Pancreas (tissue), 10 donors: ENCODE data around the gene TNFRSF11A. TPM values are rescaled to one million over a fixed set of nuclear protein-coding genes. Genes with fewer than 3 reads are reported as not detected.
A peak's percentile ranks its signal among the peaks of the same experiment; 100 is the strongest.

ENCODE experiments used
- ATAC-seq, 4 donors: fragments of 200-7000 bp; cut with Tn5 transposase; one replicate each; pipeline versions ENCODE4 v1.8.0 to v1.9.1; 2020; ENCODE audit warnings: mild to moderate bottlenecking in 4 of 4, moderate library complexity in 4 of 4
- DNase-seq, 6 donors: peaks; one replicate each; pipeline ENCODE4 v3.0.0-alpha.2; 2020
- FAIRE-seq: peaks from 2 replicates; lab custom pipeline; 2012; peaks lifted over from hg19 to GRCh38; lab: Jason Lieb, UNC
- H3K27ac ChIP-seq, 4 donors: fragments of 200-600 bp; sonication (generic); 1 replicate in 3 of 4; 2 replicates in 1 of 4; pipeline versions ENCODE4 v1.5.0 to v1.8.0; 2020
- H3K27me3 ChIP-seq, 4 donors: fragments of 200-600 bp; one replicate each; pipeline ENCODE4 v1.8.0; 2021
- H3K36me3 ChIP-seq, 3 donors: fragments of 200-600 bp; sonication (generic) in 1 of 3; one replicate each; pipeline versions ENCODE4 v1.5.0 to v1.8.0; 2020 to 2021
- H3K4me1 ChIP-seq, 3 donors: fragments of 200-600 bp; one replicate each; pipeline ENCODE4 v1.8.0; 2021
- H3K4me3 ChIP-seq, 4 donors: fragments of 200-600 bp; sonication (generic) in 2 of 4; one replicate each; pipeline versions ENCODE4 v1.5.0 to v1.8.0; 2020 to 2021
- H3K9me3 ChIP-seq, 4 donors: fragments of 200-600 bp; one replicate each; pipeline ENCODE4 v1.8.0; 2021
- WGBS, 2 donors: extraction: QIAGEN DNeasy Blood & Tissue Kit; methylation state at CpG; one replicate each; pipeline ENCODE4 v1.1.7; 2013; 5-methylcytosine and 5-hydroxymethylcytosine counted together
- intact Hi-C, 3 donors: fragments of 100-400 bp; cut with DNase I; formaldehyde crosslinking; loops; one replicate each; pipeline versions ENCODE4 v1.11.1 to v1.14.2; 2022
- polyA plus RNA-seq, 2 donors: library from polyadenylated mRNA; stranded (reverse); fragments of 200-250 nt; gene quantifications; one replicate each; pipeline ENCODE4 v1.2.3, GENCODE V29; 2013
- total RNA-seq, 6 donors: library from RNA; stranded (reverse); fragmentation: NEBNext Ultra II Directional in 4 of 6; extraction: Animal tissue kit (Norgen Biotek cat#: 25700) in 4 of 6; gene quantifications; one replicate each; pipeline versions ENCODE4 v1.2.1 to v1.2.4, GENCODE V29; 2021 to 2023
- TF ChIP-seq, protein P1 (sequence below), 4 donors: fragments of 200-600 bp; sonication (generic) in 3 of 4; IDR thresholded peaks; one replicate each; pipeline versions ENCODE4 v1.5.0 to v1.8.0; 2021; ENCODE audit warnings: antibody characterized with exemption in 4 of 4
- donor health status: healthy with polysubstance abuse.
- donor health status: DM: no; HTN: no; CAD: no; lungs with moderate emphysema.
- donor health status: DM: no; HTN: no; CAD: no.
- donor health status: control.
- donor health status: control.
- donor health status: Bipolar disorder and iron deficiency.
- donor health status: DM: yes; HTN: yes; CAD: no.
- donor health status: DM: no; HTN: no; CAD: no.
- donor health status: DM: no; HTN: no; CAD: no.
- donor health status: DM: yes; HTN: yes; CAD: no.

Gene TNFRSF11A
- total RNA-seq (1 to 10 TPM in 5 of 6 donors, under 1 TPM in 1; 0.98 to 6.2 (median 3.7) TPM), polyA plus RNA-seq (1 to 10 TPM in 1 of 2 donors, under 1 TPM in 1; 0.80 to 3.2 TPM)

DNA sequence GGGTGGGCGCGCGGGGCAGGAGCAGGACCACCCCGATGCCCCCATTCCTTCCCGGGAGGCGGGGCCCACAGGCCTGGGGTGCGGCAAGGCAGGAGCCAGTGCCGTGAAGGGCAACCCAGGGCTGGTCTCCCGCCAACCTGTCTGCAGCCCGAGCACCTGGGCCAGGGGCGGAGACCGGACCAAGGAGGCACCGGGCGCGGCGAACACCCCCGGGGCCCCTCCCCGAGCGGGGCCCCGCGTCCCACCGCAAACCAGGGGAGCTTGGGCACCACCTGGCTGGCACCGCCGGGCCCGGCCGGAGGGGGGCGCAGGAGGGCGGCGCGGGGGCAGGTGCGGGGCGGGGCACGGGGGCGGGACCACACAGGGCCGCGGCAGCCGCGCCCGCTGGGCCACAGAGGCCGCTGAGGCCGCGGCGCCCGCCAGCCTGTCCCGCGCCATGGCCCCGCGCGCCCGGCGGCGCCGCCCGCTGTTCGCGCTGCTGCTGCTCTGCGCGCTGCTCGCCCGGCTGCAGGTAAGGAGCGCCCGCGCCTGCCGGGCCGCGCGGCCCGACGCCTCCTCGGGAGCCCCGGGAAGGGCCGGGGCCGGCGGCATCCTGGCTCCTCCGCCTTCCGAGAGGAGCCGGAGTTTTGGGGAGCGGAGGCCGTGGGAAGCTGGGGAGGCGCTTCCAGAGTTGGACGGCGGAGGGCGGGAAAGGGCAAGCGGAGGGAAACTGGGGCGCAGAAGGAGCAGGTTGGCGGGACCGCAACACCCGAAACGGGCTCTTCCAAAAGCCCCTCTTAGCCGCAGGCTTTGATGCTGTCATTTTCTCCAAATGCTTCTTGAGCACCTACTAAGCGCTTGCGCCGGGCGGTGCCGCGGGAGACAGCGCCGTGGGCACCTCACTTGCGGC lies at the start of gene TNFRSF11A:
TSS of gene TNFRSF11A (plus strand) at position 394 of the 889 bp plus-strand sequence. CDS start at position 437, 43 bp downstream.
- H3K4me3 ChIP-seq, result peak within 1 kb of the TSS; percentile 26 to 43 (median 37)
- H3K27ac ChIP-seq, result no peak within 1 kb of the TSS

DNA sequence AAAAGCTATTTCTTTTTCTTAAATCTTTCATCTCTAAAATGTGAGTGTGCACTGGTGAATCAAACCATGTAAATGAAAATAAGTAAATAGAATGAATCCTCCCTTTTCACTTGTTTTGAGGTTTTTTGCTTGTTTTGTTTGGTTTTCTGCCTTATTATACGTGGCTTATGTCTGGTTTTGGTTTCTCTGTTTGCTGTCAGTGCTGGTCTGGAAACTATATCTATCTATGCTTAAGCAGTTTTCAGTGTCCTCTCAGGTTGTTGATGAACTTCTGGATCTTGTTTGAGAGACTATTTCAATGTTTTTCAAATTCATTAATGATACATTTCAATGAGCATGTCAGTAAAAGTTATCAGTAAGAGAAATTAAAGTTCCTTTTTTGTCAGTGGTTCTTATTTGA lies 48.1 kb upstream of the TNFRSF11A start:
- intact Hi-C loops, result no loop called here
- Histone ChIP-seq H3K4me1 (peaks cover 0 to 5% (median 0%) of the 10 kb centered on the region in 3 donors), H3K27me3 (no peaks in the 10 kb centered on the region), H3K9me3 (no peaks in the 10 kb centered on the region), H3K27ac (no peak overlapping the region), H3K36me3 (no peaks in the 10 kb centered on the region), H3K4me3 (no peak overlapping the region)
- ATAC-seq, result no peak
- no peak for DNase-seq
- 88 to 92% methylated on average over 1 of the region's 1 CpG for WGBS, 2 donors
- TF ChIP-seq, protein P1, sequence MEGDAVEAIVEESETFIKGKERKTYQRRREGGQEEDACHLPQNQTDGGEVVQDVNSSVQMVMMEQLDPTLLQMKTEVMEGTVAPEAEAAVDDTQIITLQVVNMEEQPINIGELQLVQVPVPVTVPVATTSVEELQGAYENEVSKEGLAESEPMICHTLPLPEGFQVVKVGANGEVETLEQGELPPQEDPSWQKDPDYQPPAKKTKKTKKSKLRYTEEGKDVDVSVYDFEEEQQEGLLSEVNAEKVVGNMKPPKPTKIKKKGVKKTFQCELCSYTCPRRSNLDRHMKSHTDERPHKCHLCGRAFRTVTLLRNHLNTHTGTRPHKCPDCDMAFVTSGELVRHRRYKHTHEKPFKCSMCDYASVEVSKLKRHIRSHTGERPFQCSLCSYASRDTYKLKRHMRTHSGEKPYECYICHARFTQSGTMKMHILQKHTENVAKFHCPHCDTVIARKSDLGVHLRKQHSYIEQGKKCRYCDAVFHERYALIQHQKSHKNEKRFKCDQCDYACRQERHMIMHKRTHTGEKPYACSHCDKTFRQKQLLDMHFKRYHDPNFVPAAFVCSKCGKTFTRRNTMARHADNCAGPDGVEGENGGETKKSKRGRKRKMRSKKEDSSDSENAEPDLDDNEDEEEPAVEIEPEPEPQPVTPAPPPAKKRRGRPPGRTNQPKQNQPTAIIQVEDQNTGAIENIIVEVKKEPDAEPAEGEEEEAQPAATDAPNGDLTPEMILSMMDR (IDR thresholded peaks at IDR 0.05), result no peak
- FAIRE-seq, result no peak

More for the DNA sequence above, at the start of gene TNFRSF11A:
- ATAC-seq, result peak; percentile 83 to 89 (median 88)
- Histone ChIP-seq H3K27me3 (peaks cover 0 to 7% (median 0%) of the 10 kb centered on the region in 4 donors), H3K4me1 (peaks cover 0 to 26% (median 0%) of the 10 kb centered on the region in 3 donors), H3K9me3 (no peaks in the 10 kb centered on the region), H3K36me3 (no peaks in the 10 kb centered on the region)
- WGBS, 2 donors, result 0 to 1% methylated on average over 62 to 99 of the region's 99 CpGs
- intact Hi-C loops, result no loop called here
- no peak for FAIRE-seq
- peak; percentile 39 to 90 (median 71) for DNase-seq
- TF ChIP-seq, protein P1 (IDR thresholded peaks at IDR 0.05), result peak in 2 of 4 donors; percentile 29 to 35

DNA sequence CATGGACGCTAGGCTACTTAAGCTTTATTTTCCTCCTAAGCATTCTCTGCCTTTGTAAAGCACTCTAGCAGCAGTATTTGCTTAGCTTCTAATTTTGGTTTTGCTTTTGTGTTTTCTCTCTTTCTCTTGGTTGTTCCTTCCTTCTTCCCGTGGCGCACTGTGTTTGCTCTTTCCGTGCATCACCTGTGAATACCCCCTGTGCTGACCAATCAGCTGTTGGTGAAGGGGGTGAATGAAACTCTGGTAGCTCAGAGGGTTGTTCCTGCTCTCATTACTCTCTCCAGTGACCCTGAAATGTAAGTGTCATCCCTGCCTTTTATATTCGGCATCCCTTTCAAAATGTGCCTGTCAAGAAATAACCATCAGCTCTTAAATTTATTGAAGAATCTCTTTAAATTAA lies 45.5 kb upstream of the TNFRSF11A start:
- Histone ChIP-seq H3K27me3 (no peaks in the 10 kb centered on the region), H3K27ac (no peak overlapping the region), H3K36me3 (no peaks in the 10 kb centered on the region), H3K4me1 (no peaks in the 10 kb centered on the region), H3K9me3 (no peaks in the 10 kb centered on the region), H3K4me3 (no peak overlapping the region)
- peak in 2 of 4 donors; percentile 29 to 31 for ATAC-seq
- no peak for DNase-seq
- TF ChIP-seq, protein P1 (IDR thresholded peaks at IDR 0.05), result no peak
- 83 to 92% methylated on average over 5 of the region's 5 CpGs for WGBS, 2 donors
- FAIRE-seq, result no peak
- intact Hi-C loops, result no loop called here

DNA sequence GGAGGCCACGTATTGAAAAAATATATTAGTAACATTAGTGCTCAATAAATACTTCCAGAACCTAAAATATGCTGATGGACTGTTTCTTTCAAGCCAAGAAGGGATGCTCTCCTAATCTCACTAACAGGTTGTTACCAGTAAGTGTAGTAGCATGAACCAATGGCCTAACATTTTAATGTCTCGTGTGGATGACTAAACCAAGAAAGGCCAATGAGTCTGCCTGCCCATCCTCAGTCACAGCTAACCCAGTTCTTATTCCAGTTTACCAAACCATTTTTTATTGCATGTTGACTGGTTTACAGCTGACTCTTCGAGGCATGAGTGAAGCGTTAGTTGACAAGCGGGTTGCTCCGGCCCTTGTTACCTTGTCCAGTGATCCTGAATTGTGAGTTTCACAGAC lies 45.1 kb upstream of the TNFRSF11A start:
- Histone ChIP-seq H3K9me3 (no peaks in the 10 kb centered on the region), H3K4me1 (no peaks in the 10 kb centered on the region), H3K36me3 (no peaks in the 10 kb centered on the region), H3K27ac (no peak overlapping the region), H3K4me3 (no peak overlapping the region), H3K27me3 (no peaks in the 10 kb centered on the region)
- ATAC-seq (no peak), FAIRE-seq (no peak), DNase-seq (no peak)
- intact Hi-C loops, result no loop called here
- 95 to 97% methylated on average over 6 of the region's 6 CpGs for WGBS, 2 donors
- TF ChIP-seq, protein P1 (IDR thresholded peaks at IDR 0.05), result no peak
